ENCODE results near the gene PKNOX2.

PKNOX2 gene

DNA sequence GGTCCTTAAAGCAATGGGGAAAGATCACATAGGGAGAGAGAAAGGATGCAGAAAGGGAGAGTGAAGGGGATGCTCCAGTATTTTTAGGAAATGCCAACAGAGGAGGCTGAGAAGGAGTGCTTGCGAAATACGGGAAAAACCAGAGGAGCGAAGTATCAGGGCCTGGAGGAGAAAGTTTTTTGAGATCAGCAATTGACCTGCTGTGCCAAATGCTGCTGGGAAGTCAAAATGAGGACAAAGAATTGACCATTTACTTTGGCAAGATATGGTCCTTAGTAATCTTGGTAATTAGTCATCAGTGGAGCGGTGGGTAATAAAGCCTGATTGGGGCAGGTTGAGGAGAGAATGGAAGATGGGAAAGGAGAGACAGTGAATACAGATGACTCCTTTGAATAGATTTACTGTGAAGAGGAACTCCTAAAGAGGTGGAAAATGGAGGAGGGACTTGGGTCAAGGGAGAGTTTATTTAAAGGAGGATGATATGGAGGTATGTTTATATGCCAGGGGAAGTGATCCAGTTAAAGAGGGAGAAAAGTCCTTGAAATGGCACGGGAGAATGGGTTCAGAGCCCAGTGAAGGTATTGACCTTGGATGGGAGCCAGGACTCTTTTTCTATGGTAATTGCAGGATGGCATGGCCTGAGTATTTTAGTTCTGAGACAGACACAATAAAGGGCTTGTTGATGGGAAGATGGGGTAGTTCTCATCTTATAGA is 111.5 kb downstream of the PKNOX2 start:
- H3K4me3 ChIP-seq (replicated peaks; ENCODE audit: low read depth, low read length): no peak overlapping the region
- peak; percentile 72 for DNase-seq (ENCODE audit: low read depth)
- no peak for TF ChIP-seq CTCF (IDR thresholded peaks at IDR 0.05; ENCODE audit: low read length, missing control alignments)

DNA sequence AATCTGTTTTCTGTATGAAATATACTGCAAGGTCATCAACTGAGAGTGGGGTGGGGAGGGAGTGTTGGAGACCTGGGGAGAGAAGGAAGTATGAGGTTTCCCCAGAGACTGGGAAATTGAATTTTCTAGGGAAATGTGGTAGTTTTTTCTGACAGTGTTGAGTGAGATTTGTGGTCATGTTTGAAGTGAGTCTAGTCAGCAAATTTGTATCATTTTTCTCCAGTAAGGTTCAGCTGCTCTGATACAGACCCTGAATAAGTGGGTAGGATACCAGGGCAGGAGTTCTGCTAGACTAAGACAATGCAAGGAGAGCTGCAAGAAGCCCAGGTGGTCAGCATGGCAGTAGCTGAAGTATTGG is 112.0 kb downstream of the PKNOX2 start:
- TF ChIP-seq CTCF (IDR thresholded peaks at IDR 0.05; ENCODE audit: low read length, missing control alignments): no peak
- H3K4me3 ChIP-seq (replicated peaks; ENCODE audit: low read depth, low read length): no peak overlapping the region
- DNase-seq (ENCODE audit: low read depth): no peak

DNA sequence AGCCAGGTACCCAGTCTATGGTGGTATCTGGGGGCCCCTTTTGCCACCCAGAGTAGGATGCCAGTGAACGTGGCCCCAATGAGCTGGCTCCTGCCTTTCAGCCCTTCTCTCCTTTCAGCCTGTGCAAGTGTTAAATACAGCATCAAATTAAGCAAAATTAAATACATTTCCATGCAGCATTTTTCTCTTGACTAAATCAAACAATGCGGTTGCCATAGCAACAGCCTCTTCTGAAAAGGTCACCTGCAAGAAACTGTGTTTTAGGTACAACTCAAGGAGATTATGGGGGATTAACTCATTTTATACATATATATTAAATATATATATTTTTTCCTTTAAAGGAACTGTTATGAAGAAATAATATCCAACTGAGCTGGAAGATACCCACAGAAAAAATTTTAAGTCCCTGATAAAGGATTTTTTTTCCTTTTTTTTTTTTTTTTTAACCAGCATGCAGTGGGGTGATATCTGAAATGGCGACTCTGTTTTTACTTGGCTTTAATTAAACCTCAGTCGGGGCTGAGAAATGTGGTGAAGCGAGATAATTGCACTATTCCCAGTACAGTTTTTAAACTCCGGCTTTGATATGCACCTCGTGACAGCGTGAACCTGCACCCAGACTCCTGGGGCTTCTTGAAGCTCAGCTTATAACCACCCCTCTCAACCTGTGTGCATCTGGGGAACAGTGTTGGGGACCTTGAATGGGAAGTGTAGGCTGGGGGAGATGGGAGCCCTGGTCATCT is 115.3 kb downstream of the PKNOX2 start:
- no peak for TF ChIP-seq CTCF (IDR thresholded peaks at IDR 0.05; ENCODE audit: low read length, missing control alignments)
- DNase-seq (ENCODE audit: low read depth): no peak
- no peak overlapping the region for H3K4me3 ChIP-seq (replicated peaks; ENCODE audit: low read depth, low read length)

DNA sequence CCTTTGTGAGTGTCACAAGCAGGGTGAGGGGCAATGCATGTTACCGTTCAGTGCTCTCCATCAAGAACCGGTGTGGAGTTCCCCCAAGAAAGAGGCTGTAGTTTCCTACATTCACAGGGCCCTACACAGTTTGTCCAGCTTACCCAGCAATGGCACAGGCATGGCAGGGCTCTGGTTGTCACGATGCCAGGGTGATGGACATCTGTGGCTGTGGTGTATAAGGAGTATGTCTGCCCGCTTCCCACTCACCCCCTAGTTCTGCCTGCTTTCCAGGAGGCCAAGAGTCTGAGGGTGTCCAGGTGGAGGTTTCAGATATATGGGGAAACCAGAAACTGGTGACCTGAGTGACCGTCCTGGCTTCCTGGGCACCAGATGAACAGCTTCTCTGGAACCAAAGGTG is 116.1 kb downstream of the PKNOX2 start:
- DNase-seq (ENCODE audit: low read depth): no peak
- no peak for TF ChIP-seq CTCF (IDR thresholded peaks at IDR 0.05; ENCODE audit: low read length, missing control alignments)
- H3K4me3 ChIP-seq (replicated peaks; ENCODE audit: low read depth, low read length): no peak overlapping the region

DNA sequence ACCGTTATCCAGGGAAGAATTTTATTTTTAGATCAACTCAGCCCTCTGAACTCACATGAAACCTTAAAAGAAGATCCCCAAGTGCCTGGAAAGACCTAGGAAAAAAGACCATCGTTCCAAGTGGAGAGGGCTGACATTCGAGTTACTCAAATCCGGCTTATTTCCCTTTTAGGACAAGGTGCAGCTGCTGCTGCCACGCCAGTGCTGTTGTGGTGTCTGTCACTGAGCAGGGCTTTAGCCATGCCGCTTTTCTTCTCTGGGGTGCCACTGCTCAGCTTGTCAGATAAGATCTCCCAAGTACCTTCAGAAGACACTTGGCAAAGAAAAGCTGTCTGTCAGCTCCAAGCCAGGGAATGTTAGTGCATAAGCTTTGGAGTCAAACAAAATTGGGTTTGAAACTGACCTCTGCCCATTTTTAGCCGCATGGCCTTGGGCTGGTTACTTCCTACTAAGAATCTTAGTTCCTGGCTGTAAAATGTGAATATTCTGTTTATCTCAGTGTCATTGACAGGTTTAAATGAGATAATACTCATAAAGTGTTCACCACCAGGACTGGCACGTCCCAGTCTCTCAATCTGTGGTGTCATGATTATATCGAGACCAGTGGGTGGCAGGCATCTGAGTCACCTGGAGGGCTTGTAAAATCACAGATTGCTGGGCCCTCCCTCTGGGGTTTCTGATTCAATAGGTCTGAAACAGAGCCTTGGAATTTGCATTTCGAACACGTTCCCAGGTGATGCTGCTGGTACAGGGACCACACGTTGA is 117.5 kb downstream of the PKNOX2 start:
- no peak overlapping the region for H3K4me3 ChIP-seq (replicated peaks; ENCODE audit: low read depth, low read length)
- DNase-seq (ENCODE audit: low read depth): no peak
- TF ChIP-seq CTCF (IDR thresholded peaks at IDR 0.05; ENCODE audit: low read length, missing control alignments): no peak

DNA sequence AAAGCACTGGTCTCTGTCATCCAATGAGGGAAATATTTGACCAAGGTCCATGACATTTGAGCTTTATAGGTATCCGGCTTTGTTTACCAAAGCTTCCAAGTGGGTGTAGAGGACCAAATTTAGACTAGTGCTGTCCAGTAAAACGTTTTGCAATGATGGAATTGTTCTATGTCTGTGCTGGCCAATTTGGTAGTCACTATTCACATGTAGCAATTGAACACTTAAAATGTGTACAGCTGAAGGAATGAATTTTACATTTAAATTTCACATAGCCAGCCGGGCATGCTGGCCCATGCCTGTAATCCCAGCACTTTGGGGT is 118.0 kb downstream of the PKNOX2 start:
- H3K4me3 ChIP-seq (replicated peaks; ENCODE audit: low read depth, low read length): no peak overlapping the region
- TF ChIP-seq CTCF (IDR thresholded peaks at IDR 0.05; ENCODE audit: low read length, missing control alignments): no peak

More for the DNA sequence above, 118.0 kb downstream of the PKNOX2 start:
- no peak for DNase-seq (ENCODE audit: low read depth)

Measured in fibroblast of pulmonary artery (primary cell).